ENCODE results near the gene DUSP16.

The DUSP16 gene

GRCh38 chr12:12521888-12522287 is 40.8 kb downstream of the DUSP16 start:
- H3K4me3 ChIP-seq (ENCODE audit: insufficient read depth, low read depth, low read length): no peak overlapping the region
- WGBS, 2 experiments: 85 to 90% methylated on average over 6 of the region's 6 CpGs
- no peak overlapping the region for H3K27ac ChIP-seq (ENCODE audit: insufficient read depth, low read depth, low read length, poor library complexity, severe bottlenecking)
- no peaks in the 10 kb centered on the region for H3K9me3 ChIP-seq (ENCODE audit: control insufficient read depth, low read length)
- no peaks in the 10 kb centered on the region for H3K27me3 ChIP-seq (ENCODE audit: control insufficient read depth, insufficient read depth, low read length, poor library complexity, severe bottlenecking)
- H3K36me3 ChIP-seq (ENCODE audit: control insufficient read depth, insufficient read depth, low read length): no peaks in the 10 kb centered on the region
- H3K4me1 ChIP-seq (ENCODE audit: control insufficient read depth, insufficient read depth, low read length): peaks cover 3% of the 10 kb centered on the region

- no peaks in the 10 kb centered on the region for H3K9me3 ChIP-seq (ENCODE audit: control insufficient read depth, low read length)
- no peak overlapping the region for H3K4me3 ChIP-seq (ENCODE audit: insufficient read depth, low read depth, low read length)
- WGBS, 2 experiments: 83 to 84% methylated on average over 6 to 8 of the region's 8 CpGs
- H3K27me3 ChIP-seq (ENCODE audit: control insufficient read depth, insufficient read depth, low read length, poor library complexity, severe bottlenecking): no peaks in the 10 kb centered on the region
- H3K27ac ChIP-seq (ENCODE audit: insufficient read depth, low read depth, low read length, poor library complexity, severe bottlenecking): no peak overlapping the region
- H3K4me1 ChIP-seq (ENCODE audit: control insufficient read depth, insufficient read depth, low read length): peaks cover 3% of the 10 kb centered on the region
- H3K36me3 ChIP-seq (ENCODE audit: control insufficient read depth, insufficient read depth, low read length): no peaks in the 10 kb centered on the region
These were observed 41.6 kb downstream of the DUSP16 start for GRCh38 chr12:12521044-12521485.

- Histone ChIP-seq H3K9me3 (ENCODE audit: control insufficient read depth, low read length) (no peaks in the 10 kb centered on the region), H3K27ac (ENCODE audit: insufficient read depth, low read depth, low read length, poor library complexity, severe bottlenecking) (no peak overlapping the region), H3K36me3 (ENCODE audit: control insufficient read depth, insufficient read depth, low read length) (no peaks in the 10 kb centered on the region), H3K27me3 (ENCODE audit: control insufficient read depth, insufficient read depth, low read length, poor library complexity, severe bottlenecking) (no peaks in the 10 kb centered on the region), H3K4me1 (ENCODE audit: control insufficient read depth, insufficient read depth, low read length) (peaks cover 3% of the 10 kb centered on the region), H3K4me3 (ENCODE audit: insufficient read depth, low read depth, low read length) (no peak overlapping the region)
These were observed 42.4 kb downstream of the DUSP16 start for GRCh38 chr12:12520273-12520672.

GRCh38 chr12:12519354-12519998 is 43.2 kb downstream of the DUSP16 start:
- H3K9me3 ChIP-seq (ENCODE audit: control insufficient read depth, low read length): no peaks in the 10 kb centered on the region
- WGBS, 2 experiments: 82 to 84% methylated on average over 4 of the region's 4 CpGs
- no peak overlapping the region for H3K4me3 ChIP-seq (ENCODE audit: insufficient read depth, low read depth, low read length)
- peaks cover 3% of the 10 kb centered on the region for H3K4me1 ChIP-seq (ENCODE audit: control insufficient read depth, insufficient read depth, low read length)
- no peak overlapping the region for H3K27ac ChIP-seq (ENCODE audit: insufficient read depth, low read depth, low read length, poor library complexity, severe bottlenecking)
- no peaks in the 10 kb centered on the region for H3K27me3 ChIP-seq (ENCODE audit: control insufficient read depth, insufficient read depth, low read length, poor library complexity, severe bottlenecking)
- no peaks in the 10 kb centered on the region for H3K36me3 ChIP-seq (ENCODE audit: control insufficient read depth, insufficient read depth, low read length)

GRCh38 chr12:12518919-12519318 is 43.7 kb downstream of the DUSP16 start:
- no peaks in the 10 kb centered on the region for H3K9me3 ChIP-seq (ENCODE audit: control insufficient read depth, low read length)
- 29 to 53% methylated on average over 3 to 4 of the region's 4 CpGs for WGBS, 2 experiments
- H3K4me1 ChIP-seq (ENCODE audit: control insufficient read depth, insufficient read depth, low read length): peaks cover 3% of the 10 kb centered on the region
- no peaks in the 10 kb centered on the region for H3K27me3 ChIP-seq (ENCODE audit: control insufficient read depth, insufficient read depth, low read length, poor library complexity, severe bottlenecking)
- H3K36me3 ChIP-seq (ENCODE audit: control insufficient read depth, insufficient read depth, low read length): no peaks in the 10 kb centered on the region
- H3K27ac ChIP-seq (ENCODE audit: insufficient read depth, low read depth, low read length, poor library complexity, severe bottlenecking): no peak overlapping the region
- no peak overlapping the region for H3K4me3 ChIP-seq (ENCODE audit: insufficient read depth, low read depth, low read length)

- WGBS, 2 experiments: 92 to 97% methylated on average over 3 of the region's 3 CpGs
- no peak overlapping the region for H3K4me3 ChIP-seq (ENCODE audit: insufficient read depth, low read depth, low read length)
- no peaks in the 10 kb centered on the region for H3K27me3 ChIP-seq (ENCODE audit: control insufficient read depth, insufficient read depth, low read length, poor library complexity, severe bottlenecking)
- H3K27ac ChIP-seq (ENCODE audit: insufficient read depth, low read depth, low read length, poor library complexity, severe bottlenecking): no peak overlapping the region
- no peaks in the 10 kb centered on the region for H3K36me3 ChIP-seq (ENCODE audit: control insufficient read depth, insufficient read depth, low read length)
- H3K4me1 ChIP-seq (ENCODE audit: control insufficient read depth, insufficient read depth, low read length): peaks cover 3% of the 10 kb centered on the region
- H3K9me3 ChIP-seq (ENCODE audit: control insufficient read depth, low read length): no peaks in the 10 kb centered on the region
These were observed 44.2 kb downstream of the DUSP16 start for GRCh38 chr12:12518464-12518845.

- Histone ChIP-seq H3K27ac (ENCODE audit: insufficient read depth, low read depth, low read length, poor library complexity, severe bottlenecking) (no peak overlapping the region), H3K9me3 (ENCODE audit: control insufficient read depth, low read length) (no peaks in the 10 kb centered on the region), H3K36me3 (ENCODE audit: control insufficient read depth, insufficient read depth, low read length) (no peaks in the 10 kb centered on the region), H3K27me3 (ENCODE audit: control insufficient read depth, insufficient read depth, low read length, poor library complexity, severe bottlenecking) (no peaks in the 10 kb centered on the region), H3K4me1 (ENCODE audit: control insufficient read depth, insufficient read depth, low read length) (no peaks in the 10 kb centered on the region), H3K4me3 (ENCODE audit: insufficient read depth, low read depth, low read length) (no peak overlapping the region)
- 86 to 90% methylated on average over 2 to 3 of the region's 3 CpGs for WGBS, 2 experiments
These were observed 49.2 kb downstream of the DUSP16 start for GRCh38 chr12:12513416-12514006.

- Histone ChIP-seq H3K36me3 (ENCODE audit: control insufficient read depth, insufficient read depth, low read length) (no peaks in the 10 kb centered on the region), H3K9me3 (ENCODE audit: control insufficient read depth, low read length) (no peaks in the 10 kb centered on the region), H3K27me3 (ENCODE audit: control insufficient read depth, insufficient read depth, low read length, poor library complexity, severe bottlenecking) (no peaks in the 10 kb centered on the region), H3K4me1 (ENCODE audit: control insufficient read depth, insufficient read depth, low read length) (peaks cover 2% of the 10 kb centered on the region), H3K4me3 (ENCODE audit: insufficient read depth, low read depth, low read length) (no peak overlapping the region), H3K27ac (ENCODE audit: insufficient read depth, low read depth, low read length, poor library complexity, severe bottlenecking) (no peak overlapping the region)
- whole genome bisulfite sequencing, 2 experiments: 86 to 97% methylated on average over 5 of the region's 5 CpGs
These were observed 50.6 kb downstream of the DUSP16 start for GRCh38 chr12:12511895-12512711.

GRCh38 chr12:12511021-12511783 is 51.5 kb downstream of the DUSP16 start:
- peaks cover 11% of the 10 kb centered on the region for H3K4me1 ChIP-seq (ENCODE audit: control insufficient read depth, insufficient read depth, low read length)
- no peaks in the 10 kb centered on the region for H3K27me3 ChIP-seq (ENCODE audit: control insufficient read depth, insufficient read depth, low read length, poor library complexity, severe bottlenecking)
- no peaks in the 10 kb centered on the region for H3K36me3 ChIP-seq (ENCODE audit: control insufficient read depth, insufficient read depth, low read length)
- 68 to 93% methylated on average over 2 to 3 of the region's 3 CpGs for WGBS, 2 experiments
- no peak overlapping the region for H3K4me3 ChIP-seq (ENCODE audit: insufficient read depth, low read depth, low read length)
- no peak overlapping the region for H3K27ac ChIP-seq (ENCODE audit: insufficient read depth, low read depth, low read length, poor library complexity, severe bottlenecking)
- H3K9me3 ChIP-seq (ENCODE audit: control insufficient read depth, low read length): no peaks in the 10 kb centered on the region

- Histone ChIP-seq H3K4me3 (ENCODE audit: insufficient read depth, low read depth, low read length) (no peak overlapping the region), H3K27ac (ENCODE audit: insufficient read depth, low read depth, low read length, poor library complexity, severe bottlenecking) (no peak overlapping the region), H3K4me1 (ENCODE audit: control insufficient read depth, insufficient read depth, low read length) (peaks cover 13% of the 10 kb centered on the region), H3K36me3 (ENCODE audit: control insufficient read depth, insufficient read depth, low read length) (no peaks in the 10 kb centered on the region), H3K27me3 (ENCODE audit: control insufficient read depth, insufficient read depth, low read length, poor library complexity, severe bottlenecking) (no peaks in the 10 kb centered on the region), H3K9me3 (ENCODE audit: control insufficient read depth, low read length) (no peaks in the 10 kb centered on the region)
- WGBS, 2 experiments: 100% methylated on average over 2 of the region's 2 CpGs
These were observed 52.1 kb downstream of the DUSP16 start for GRCh38 chr12:12510551-12510950.
